Osteocyte (in vitro differentiated cells): ENCODE measurements around the gene LBX1. TPM values are rescaled to one million over a fixed set of nuclear protein-coding genes. Genes with fewer than 3 reads are reported as not detected.

ENCODE experiments used
- total RNA-seq: library from RNA; stranded (reverse); gene quantifications from 2 replicates; pipeline ENCODE4 v1.2.1, GENCODE V29; 2021

Gene LBX1
- total RNA-seq, 1 donor from 2014 or later: not detected

Other genes with a start within 250 kb of the LBX1 start
- 70.5 and 81.6 TPM in 2 replicates for gene MRPL43, start 242.0 kb downstream of the LBX1 start, total RNA-seq
- gene TWNK, start 241.9 kb downstream of the LBX1 start, total RNA-seq: 7.1 and 7.7 TPM in 2 replicates
- 69.9 and 72.1 TPM in 2 replicates for gene LZTS2, start 229.7 kb downstream of the LBX1 start, total RNA-seq
- gene PDZD7, start 198.3 kb downstream of the LBX1 start, total RNA-seq: 1.9 and 2.1 TPM in 2 replicates
- 78.3 and 81.0 TPM in 2 replicates for gene SFXN3, start 198.2 kb downstream of the LBX1 start, total RNA-seq
- gene KAZALD1, start 167.5 kb downstream of the LBX1 start, total RNA-seq: 43.0 and 49.0 TPM in 2 replicates
- gene TLX1, start 98.2 kb downstream of the LBX1 start, total RNA-seq: not detected in 2 replicates
- gene BTRC, start 124.7 kb upstream of the LBX1 start, total RNA-seq: 28.9 and 30.1 TPM in 2 replicates